Neural cell (in vitro differentiated cells): Measurements from ENCODE around the gene PKP3.

Experiments
- CTCF ChIP-seq: fragments of 450-650 bp; IDR thresholded peaks from 2 replicates; pipeline ENCODE4 v1.5.1; 2014; ENCODE audit warnings: antibody characterized with exemption, mild to moderate bottlenecking, moderate library complexity; ENCODE audit not compliant: poor library complexity, severe bottlenecking
- EP300 ChIP-seq: fragments of 450-650 bp; conservative IDR thresholded peaks from 2 replicates; pipeline ENCODE4 v1.6.1; 2014; ENCODE audit warnings: antibody characterized with exemption, mild to moderate bottlenecking, moderate library complexity; ENCODE audit not compliant: poor library complexity, severe bottlenecking
- EZH2 ChIP-seq: fragments of 200-600, 300-800 bp; shearing (Covaris generic), sonication (generic); IDR thresholded peaks from 2 replicates; pipeline ENCODE4 v1.6.1; 2014; ENCODE audit warnings: antibody characterized with exemption, low read length, borderline replicate concordance, mild to moderate bottlenecking; ENCODE audit not compliant: insufficient read depth, poor library complexity, severe bottlenecking
- MXI1 ChIP-seq: fragments of 450-650 bp; conservative IDR thresholded peaks from 2 replicates; pipeline ENCODE4 v1.6.1; 2014; ENCODE audit warnings: antibody characterized with exemption, mild to moderate bottlenecking; ENCODE audit not compliant: poor library complexity, severe bottlenecking
- POLR2AphosphoS5 ChIP-seq: IDR thresholded peaks from 2 replicates; pipeline ENCODE4 v1.6.1; 2012
- RAD21 ChIP-seq: fragments of 450-650 bp; conservative IDR thresholded peaks from 2 replicates; pipeline ENCODE4 v1.6.1; 2014; ENCODE audit warnings: antibody characterized with exemption, mild to moderate bottlenecking, moderate library complexity
- REST ChIP-seq: IDR thresholded peaks from 2 replicates; pipeline ENCODE4 v1.6.1; 2012; ENCODE audit warnings: borderline replicate concordance
- SMC3 ChIP-seq: fragments of 450-650 bp; conservative IDR thresholded peaks from 2 replicates; pipeline ENCODE4 v1.6.1; 2014; ENCODE audit warnings: antibody characterized with exemption, mild to moderate bottlenecking, moderate library complexity; ENCODE audit not compliant: poor library complexity

GRCh38 chr11:373716-374551 lies 20.1 kb upstream of the PKP3 start:
- no peak for TF ChIP-seq SMC3
- no peak for TF ChIP-seq CTCF
- TF ChIP-seq REST: no peak
- TF ChIP-seq EZH2: no peak
- TF ChIP-seq EP300: no peak
- TF ChIP-seq MXI1: no peak
- no peak for TF ChIP-seq RAD21
- no peak for TF ChIP-seq POLR2AphosphoS5
